PC-9 (cell line): ENCODE measurements around the gene PARP8. TPM values are rescaled to one million over a fixed set of nuclear protein-coding genes. Genes with fewer than 3 reads are reported as not detected.

ENCODE experiments used
- BruUV-seq: library from RNA; stranded (reverse); fragments of 400-500 nt; replicated peaks from 2 replicates; lab custom pipeline; 2021; lab: Mats Ljungman, UMichigan
- CTCF ChIA-PET: fragments of 300-600 bp; sonication (Branson Sonifier 250); formaldehyde crosslinking; loops from one replicate; lab custom pipeline; 2022; ENCODE audit warnings: antibody characterized with exemption; lab: Charles Lee
- POLR2A ChIA-PET: fragments of 300-600 bp; sonication (Branson Sonifier 250); formaldehyde crosslinking; loops from one replicate; lab custom pipeline; 2022; ENCODE audit warnings: antibody characterized with exemption; ENCODE audit not compliant: unreplicated experiment; lab: Charles Lee
- DNase-seq, 2 experiments: peaks; one replicate each; pipeline versions ENCODE4 v3.0.0 to v3.0.0-alpha.2; 2015 to 2022; ENCODE audit warnings: mixed read lengths in 1 of 2
- H2AFZ ChIP-seq: fragments of 200-600 bp; sonication (generic); 2 replicates; pipeline ENCODE4 v1.8.1; 2017; ENCODE audit warnings: antibody characterized with exemption
- H3F3A ChIP-seq: fragments of 200-600 bp; sonication (generic); 2 replicates; pipeline ENCODE4 v1.8.1; 2017; ENCODE audit warnings: antibody characterized with exemption, mild to moderate bottlenecking, low read depth; ENCODE audit not compliant: insufficient read depth
- H3K27ac ChIP-seq: fragments of 200-600 bp; sonication (generic); 2 replicates; pipeline ENCODE4 v1.6.1; 2016; ENCODE audit warnings: mixed run types
- H3K27me3 ChIP-seq: fragments of 200-600 bp; sonication (generic); 2 replicates; pipeline ENCODE4 v1.6.1; 2016; ENCODE audit warnings: low read depth, mixed run types; ENCODE audit not compliant: insufficient read depth
- H3K36me3 ChIP-seq: fragments of 200-600 bp; sonication (generic); 2 replicates; pipeline ENCODE4 v1.6.1; 2016; ENCODE audit warnings: low read depth, mixed run types
- H3K4me1 ChIP-seq: fragments of 200-600 bp; sonication (generic); replicated peaks from 2 replicates; pipeline ENCODE4 v1.6.1; 2016; ENCODE audit warnings: mixed run types; ENCODE audit not compliant: insufficient read depth
- H3K4me2 ChIP-seq: fragments of 200-600 bp; sonication (generic); 2 replicates; pipeline ENCODE4 v1.6.1; 2017; ENCODE audit warnings: mixed run types
- H3K4me3 ChIP-seq: fragments of 200-600 bp; sonication (generic); 2 replicates; pipeline ENCODE4 v1.6.1; 2016; ENCODE audit warnings: mixed run types
- H3K79me2 ChIP-seq: fragments of 200-600 bp; sonication (generic); 2 replicates; pipeline ENCODE4 v1.6.1; 2017; ENCODE audit warnings: low read depth, mixed run types
- H3K9me2 ChIP-seq: fragments of 200-600 bp; sonication (generic); 2 replicates; pipeline ENCODE4 v1.8.1; 2017; ENCODE audit warnings: mild to moderate bottlenecking; ENCODE audit not compliant: insufficient read depth
- H3K9me3 ChIP-seq: fragments of 200-600 bp; sonication (generic); 2 replicates; pipeline ENCODE4 v1.8.1; 2016; ENCODE audit warnings: low read depth; ENCODE audit not compliant: insufficient read depth
- H4K20me1 ChIP-seq: fragments of 200-600 bp; sonication (generic); 2 replicates; pipeline ENCODE4 v1.8.1; 2017; ENCODE audit not compliant: insufficient read depth
- EZH2 ChIP-seq: fragments of 200-600 bp; sonication (generic); IDR thresholded peaks from 2 replicates; pipeline ENCODE4 v1.8.0; 2017; ENCODE audit warnings: antibody characterized with exemption, low read depth
- intact Hi-C: fragments of 100-400 bp; cut with micrococcal nuclease; formaldehyde crosslinking; loops from one replicate; pipeline ENCODE4 v1.10.0; 2022; ENCODE audit not compliant: unreplicated experiment
- total RNA-seq: library from RNA; stranded (reverse); gene quantifications from 2 replicates; pipeline ENCODE4 v1.2.3, GENCODE V29; 2021
- TF ChIP-seq, protein P1 (sequence below): fragments of 200-600 bp; sonication (generic); conservative IDR thresholded peaks from 2 replicates; pipeline ENCODE4 v1.6.1; 2017; ENCODE audit warnings: mixed run types, antibody characterized with exemption, mild to moderate bottlenecking, moderate library complexity

The PARP8 gene
- total RNA-seq, 1 experiment from 2014 or later: 17.6 TPM

DNA sequence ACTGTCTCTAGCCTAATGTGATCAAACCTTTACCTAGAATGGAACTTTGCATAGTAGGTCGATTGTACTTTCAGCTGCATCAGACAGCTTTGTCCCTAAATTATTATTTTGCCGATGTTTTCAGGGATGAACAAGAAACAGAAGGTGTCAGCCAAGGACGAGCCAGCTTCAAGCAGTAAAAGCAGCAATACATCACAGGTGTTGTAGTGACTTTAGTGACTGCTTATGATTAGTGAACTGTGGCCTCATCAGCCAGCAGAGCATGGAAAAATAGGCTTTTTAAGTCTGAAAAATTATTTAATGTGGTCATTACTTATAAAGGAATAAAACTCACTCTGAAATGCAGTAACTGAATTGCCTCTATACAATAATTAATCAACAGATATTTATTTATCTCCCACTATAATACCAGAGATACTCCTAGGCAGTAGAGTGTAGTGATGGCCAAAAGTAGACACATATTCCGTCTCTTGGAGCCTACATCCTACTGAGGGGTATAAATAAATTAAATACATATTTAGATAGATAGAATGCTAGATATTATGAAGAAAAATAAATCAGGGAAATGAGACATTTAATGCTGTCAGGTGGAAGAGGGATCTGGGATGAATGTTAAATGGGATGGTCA is 166.3 kb downstream of the PARP8 start:
- H3K4me3 ChIP-seq: no peak overlapping the region
- no peaks in the 10 kb centered on the region for H3K9me2 ChIP-seq
- no peak overlapping the region for H2AFZ ChIP-seq
- no peaks in the 10 kb centered on the region for H3K9me3 ChIP-seq
- no TSS peak for BruUV-seq
- H3K79me2 ChIP-seq: no peaks in the 10 kb centered on the region
- no peaks in the 10 kb centered on the region for H3F3A ChIP-seq
- no peaks in the 10 kb centered on the region for H3K36me3 ChIP-seq
- POLR2A ChIA-PET: no interaction called here
- H3K4me2 ChIP-seq: no peak overlapping the region
- H4K20me1 ChIP-seq: no peaks in the 10 kb centered on the region
- no peaks in the 10 kb centered on the region for H3K4me1 ChIP-seq
- intact Hi-C loops: no loop called here
- H3K27ac ChIP-seq: no peak overlapping the region
- no peak for DNase-seq
- TF ChIP-seq EZH2: no peak
- CTCF ChIA-PET: no interaction called here
- H3K27me3 ChIP-seq: no peaks in the 10 kb centered on the region

GRCh38 chr5:50836356-50836755 is 169.9 kb downstream of the PARP8 start:
- H4K20me1 ChIP-seq: no peaks in the 10 kb centered on the region
- H3K9me3 ChIP-seq: no peaks in the 10 kb centered on the region
- no peak overlapping the region for H3K4me2 ChIP-seq
- TF ChIP-seq, protein P1, sequence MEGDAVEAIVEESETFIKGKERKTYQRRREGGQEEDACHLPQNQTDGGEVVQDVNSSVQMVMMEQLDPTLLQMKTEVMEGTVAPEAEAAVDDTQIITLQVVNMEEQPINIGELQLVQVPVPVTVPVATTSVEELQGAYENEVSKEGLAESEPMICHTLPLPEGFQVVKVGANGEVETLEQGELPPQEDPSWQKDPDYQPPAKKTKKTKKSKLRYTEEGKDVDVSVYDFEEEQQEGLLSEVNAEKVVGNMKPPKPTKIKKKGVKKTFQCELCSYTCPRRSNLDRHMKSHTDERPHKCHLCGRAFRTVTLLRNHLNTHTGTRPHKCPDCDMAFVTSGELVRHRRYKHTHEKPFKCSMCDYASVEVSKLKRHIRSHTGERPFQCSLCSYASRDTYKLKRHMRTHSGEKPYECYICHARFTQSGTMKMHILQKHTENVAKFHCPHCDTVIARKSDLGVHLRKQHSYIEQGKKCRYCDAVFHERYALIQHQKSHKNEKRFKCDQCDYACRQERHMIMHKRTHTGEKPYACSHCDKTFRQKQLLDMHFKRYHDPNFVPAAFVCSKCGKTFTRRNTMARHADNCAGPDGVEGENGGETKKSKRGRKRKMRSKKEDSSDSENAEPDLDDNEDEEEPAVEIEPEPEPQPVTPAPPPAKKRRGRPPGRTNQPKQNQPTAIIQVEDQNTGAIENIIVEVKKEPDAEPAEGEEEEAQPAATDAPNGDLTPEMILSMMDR: no peak
- TF ChIP-seq EZH2: no peak
- H3K36me3 ChIP-seq: no peaks in the 10 kb centered on the region
- H3K27ac ChIP-seq: no peak overlapping the region
- H2AFZ ChIP-seq: no peak overlapping the region
- H3K79me2 ChIP-seq: no peaks in the 10 kb centered on the region
- no peaks in the 10 kb centered on the region for H3K27me3 ChIP-seq
- DNase-seq: no peak
- no TSS peak for BruUV-seq
- intact Hi-C loops: no loop called here
- H3F3A ChIP-seq: no peaks in the 10 kb centered on the region
- H3K4me1 ChIP-seq: no peaks in the 10 kb centered on the region
- H3K4me3 ChIP-seq: no peak overlapping the region
- CTCF ChIA-PET: interaction anchor here (0.6 kb wide), 1 partner anchor 9 kb away, joined by 7 read pairs; no protein-coding TSS in a partner anchor
- POLR2A ChIA-PET: no interaction called here
- no peaks in the 10 kb centered on the region for H3K9me2 ChIP-seq

DNA sequence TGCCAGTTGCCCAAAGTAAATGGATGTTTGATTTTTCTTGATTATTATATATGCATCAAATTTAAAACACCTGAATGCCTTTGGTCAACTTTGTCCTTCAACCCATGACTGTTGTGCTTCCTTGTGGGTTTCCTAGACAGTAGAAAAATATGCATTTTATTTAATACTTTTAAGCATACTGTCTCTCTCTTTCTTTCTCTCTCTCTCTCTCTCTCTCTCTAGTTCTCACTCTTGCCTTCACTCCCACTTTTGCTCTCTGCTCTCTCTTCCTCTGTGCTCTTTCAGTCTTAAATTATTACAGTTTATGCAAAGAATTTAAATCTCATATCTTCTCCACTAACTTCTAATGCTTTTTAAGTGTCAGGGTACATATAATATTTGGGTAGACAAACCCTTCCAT is 173.0 kb downstream of the PARP8 start:
- no peaks in the 10 kb centered on the region for H3F3A ChIP-seq
- ChIA-PET CTCF (no interaction called here), POLR2A (interaction anchor here (0.6 kb wide), 1 partner anchor 80 kb away, joined by 8 read pairs; no protein-coding TSS in a partner anchor)
- no peaks in the 10 kb centered on the region for H3K9me3 ChIP-seq
- no peak overlapping the region for H2AFZ ChIP-seq
- intact Hi-C loops: no loop called here
- H4K20me1 ChIP-seq: no peaks in the 10 kb centered on the region
- no peaks in the 10 kb centered on the region for H3K27me3 ChIP-seq
- H3K27ac ChIP-seq: no peak overlapping the region
- H3K4me2 ChIP-seq: no peak overlapping the region
- no peaks in the 10 kb centered on the region for H3K36me3 ChIP-seq
- no peaks in the 10 kb centered on the region for H3K79me2 ChIP-seq
- H3K9me2 ChIP-seq: no peaks in the 10 kb centered on the region
- no peaks in the 10 kb centered on the region for H3K4me1 ChIP-seq
- no peak for TF ChIP-seq EZH2
- TF ChIP-seq, protein P1: no peak
- BruUV-seq: no TSS peak
- H3K4me3 ChIP-seq: no peak overlapping the region
- no peak for DNase-seq

GRCh38 chr5:50843091-50843490 is 176.7 kb downstream of the PARP8 start:
- DNase-seq: no peak
- intact Hi-C loops: no loop called here
- Histone ChIP-seq H3K79me2 (no peaks in the 10 kb centered on the region), H3K27ac (no peak overlapping the region), H2AFZ (no peak overlapping the region), H4K20me1 (no peaks in the 10 kb centered on the region), H3F3A (no peaks in the 10 kb centered on the region), H3K4me2 (no peak overlapping the region), H3K9me3 (no peaks in the 10 kb centered on the region), H3K4me1 (no peaks in the 10 kb centered on the region), H3K4me3 (no peak overlapping the region), H3K27me3 (no peaks in the 10 kb centered on the region), H3K36me3 (no peaks in the 10 kb centered on the region), H3K9me2 (no peaks in the 10 kb centered on the region)
- BruUV-seq: no TSS peak
- ChIA-PET CTCF (no interaction called here), POLR2A (no interaction called here)
- TF ChIP-seq, protein P1: no peak
- no peak for TF ChIP-seq EZH2
